IMR-90 (cell line): ENCODE measurements around the gene PPP1R14C. TPM values are rescaled to one million over a fixed set of nuclear protein-coding genes. Genes with fewer than 3 reads are reported as not detected.

Experiments used
- ATAC-seq: fragments of 200-7000 bp; cut with Tn5 transposase; 2 replicates; pipeline ENCODE4 v1.9.1; 2020; ENCODE audit warnings: low read depth, mild to moderate bottlenecking, moderate library complexity
- BruUV-seq: library from RNA; stranded (reverse); fragments of 400-500 nt; replicated peaks from 2 replicates; lab custom pipeline; 2021; lab: Mats Ljungman, UMichigan
- CTCF ChIA-PET: fragments of 300-600 bp; formaldehyde crosslinking; extraction: SDS; loops from one replicate; lab custom pipeline; 2021; ENCODE audit warnings: antibody characterized with exemption; lab: Yijun Ruan, JAX
- POLR2A ChIA-PET: fragments of 300-600 bp; sonication (Branson Sonifier 250); formaldehyde crosslinking; loops from one replicate; lab custom pipeline; 2022; ENCODE audit warnings: antibody characterized with exemption; ENCODE audit not compliant: unreplicated experiment; lab: Charles Lee
- DNase-seq: peaks from one replicate; pipeline ENCODE4 v3.0.0; 2013
- H2AFZ ChIP-seq: replicated peaks from 2 replicates; pipeline ENCODE3; 2013; ENCODE audit warnings: low read length, mild to moderate bottlenecking; ENCODE audit not compliant: poor library complexity
- H2AK5ac ChIP-seq: 2 replicates; pipeline ENCODE4 v1.6.1; 2013; ENCODE audit warnings: low read depth, low read length, inconsistent platforms
- H2AK9ac ChIP-seq: replicated peaks from 2 replicates; pipeline ENCODE3; 2013; ENCODE audit warnings: mild to moderate bottlenecking, low read depth, low read length, moderate library complexity; ENCODE audit not compliant: poor library complexity
- H2BK120ac ChIP-seq: 2 replicates; pipeline ENCODE4 v1.6.1; 2013; ENCODE audit warnings: low read depth, low read length, inconsistent platforms
- H2BK15ac ChIP-seq: 3 replicates; pipeline ENCODE4 v1.6.1; 2013; ENCODE audit warnings: low read depth, low read length, inconsistent platforms
- H2BK20ac ChIP-seq: 2 replicates; pipeline ENCODE4 v1.6.1; 2013; ENCODE audit warnings: low read depth, mild to moderate bottlenecking, inconsistent platforms, low read length, moderate library complexity
- H2BK5ac ChIP-seq: 2 replicates; pipeline ENCODE4 v1.6.1; 2013; ENCODE audit warnings: mild to moderate bottlenecking, low read depth, low read length, inconsistent platforms; ENCODE audit not compliant: poor library complexity, severe bottlenecking
- H3K14ac ChIP-seq: replicated peaks from 2 replicates; pipeline ENCODE4 v1.6.1; 2013; ENCODE audit warnings: low read depth, low read length, inconsistent platforms
- H3K18ac ChIP-seq: 2 replicates; pipeline ENCODE4 v1.6.1; 2013; ENCODE audit warnings: low read depth, low read length, control low read depth
- H3K23ac ChIP-seq: 2 replicates; pipeline ENCODE4 v1.6.1; 2013; ENCODE audit warnings: low read depth, low read length, inconsistent platforms
- H3K27ac ChIP-seq: 2 replicates; pipeline ENCODE4 v1.5.1; 2013; ENCODE audit warnings: mild to moderate bottlenecking, control low read depth, low read length; ENCODE audit not compliant: insufficient read depth
- H3K27me3 ChIP-seq: 2 replicates; pipeline ENCODE4 v1.6.1; 2013; ENCODE audit warnings: low read length; ENCODE audit not compliant: control insufficient read depth, insufficient read depth
- H3K36me3 ChIP-seq: 2 replicates; pipeline ENCODE4 v1.6.1; 2013; ENCODE audit warnings: low read length, mixed read lengths; ENCODE audit not compliant: control insufficient read depth, insufficient read depth
- H3K4ac ChIP-seq: 2 replicates; pipeline ENCODE4 v1.6.1; 2013; ENCODE audit warnings: low read depth, low read length, inconsistent platforms
- H3K4me1 ChIP-seq: 2 replicates; pipeline ENCODE4 v1.6.1; 2013; ENCODE audit warnings: low read length, mixed read lengths; ENCODE audit not compliant: control insufficient read depth, insufficient read depth
- H3K4me2 ChIP-seq: 2 replicates; pipeline ENCODE4 v1.6.1; 2013; ENCODE audit warnings: low read depth, mild to moderate bottlenecking, control low read depth, low read length, moderate library complexity
- H3K4me3 ChIP-seq: 2 replicates; pipeline ENCODE4 v1.5.1; 2013; ENCODE audit warnings: low read depth, mild to moderate bottlenecking, control low read depth, low read length, moderate library complexity; ENCODE audit not compliant: insufficient read depth
- H3K56ac ChIP-seq: 2 replicates; pipeline ENCODE4 v1.6.1; 2013; ENCODE audit warnings: low read length, inconsistent platforms; ENCODE audit not compliant: insufficient read depth; ENCODE audit errors: extremely low read depth
- H3K79me1 ChIP-seq, 2 experiments: 2 replicates each; pipeline ENCODE4 v1.6.1; 2013; ENCODE audit warnings: low read length in 2 of 2, inconsistent platforms in 1 of 2, low read depth in 1 of 2
- H3K9ac ChIP-seq: 2 replicates; pipeline ENCODE4 v1.6.1; 2013; ENCODE audit warnings: low read depth, low read length, control low read depth
- H3K9me1 ChIP-seq: 2 replicates; pipeline ENCODE4 v1.6.1; 2013; ENCODE audit warnings: low read length, inconsistent platforms; ENCODE audit not compliant: insufficient read depth
- H3K9me3 ChIP-seq: 2 replicates; pipeline ENCODE4 v1.6.1; 2013; ENCODE audit warnings: low read length; ENCODE audit not compliant: control insufficient read depth, insufficient read depth
- H4K20me1 ChIP-seq: 2 replicates; pipeline ENCODE4 v1.6.1; 2013; ENCODE audit warnings: low read length, inconsistent platforms; ENCODE audit not compliant: insufficient read depth
- H4K5ac ChIP-seq: 2 replicates; pipeline ENCODE4 v1.6.1; 2013; ENCODE audit warnings: mild to moderate bottlenecking, low read depth, low read length, control low read depth
- H4K8ac ChIP-seq, 2 experiments: 2 replicates each; pipeline ENCODE4 v1.6.1; 2013; ENCODE audit warnings: low read depth in 2 of 2, low read length in 2 of 2, control low read depth in 1 of 2, inconsistent platforms in 1 of 2
- H4K91ac ChIP-seq: 2 replicates; pipeline ENCODE4 v1.6.1; 2013; ENCODE audit warnings: low read depth, low read length, inconsistent platforms; ENCODE audit not compliant: insufficient read depth
- BHLHE40 ChIP-seq: fragments of 150-350 bp; IDR thresholded peaks from 2 replicates; pipeline ENCODE4 v1.6.1; 2016; ENCODE audit warnings: mild to moderate bottlenecking, low read depth, low read length
- CHD1 ChIP-seq: IDR thresholded peaks from 2 replicates; pipeline ENCODE4 v1.6.1; 2012; ENCODE audit warnings: low read depth, low read length, improper control_type of control experiment
- CTCF ChIP-seq: conservative IDR thresholded peaks from 2 replicates; pipeline ENCODE4 v1.5.1; 2012; ENCODE audit warnings: mild to moderate bottlenecking, low read depth, low read length, improper control_type of control experiment
- FOS ChIP-seq: fragments of 150-350 bp; IDR thresholded peaks from 2 replicates; pipeline ENCODE4 v1.6.1; 2016; ENCODE audit warnings: low read depth, low read length
- MAFK ChIP-seq: IDR thresholded peaks from 2 replicates; pipeline ENCODE4 v1.6.1; 2012; ENCODE audit warnings: low read depth, low read length, improper control_type of control experiment
- MAZ ChIP-seq: IDR thresholded peaks from 2 replicates; pipeline ENCODE4 v1.6.1; 2012; ENCODE audit warnings: low read depth, mild to moderate bottlenecking, low read length, improper control_type of control experiment, moderate library complexity, borderline replicate concordance
- NFE2L2 ChIP-seq: fragments of 150-350 bp; IDR thresholded peaks from 2 replicates; pipeline ENCODE4 v1.6.1; 2016; ENCODE audit warnings: low read depth, mild to moderate bottlenecking, low read length
- POLR2A ChIP-seq: IDR thresholded peaks from 2 replicates; pipeline ENCODE4 v1.6.1; 2012; ENCODE audit warnings: mild to moderate bottlenecking, low read depth, low read length
- RAD21 ChIP-seq: IDR thresholded peaks from 2 replicates; pipeline ENCODE4 v1.6.1; 2012; ENCODE audit warnings: low read length, improper control_type of control experiment
- RCOR1 ChIP-seq: IDR thresholded peaks from 2 replicates; pipeline ENCODE4 v1.6.1; 2012; ENCODE audit warnings: mild to moderate bottlenecking, low read length, improper control_type of control experiment; ENCODE audit not compliant: insufficient replicate concordance
- SMC3 ChIP-seq: fragments of 150-350 bp; IDR thresholded peaks from 2 replicates; pipeline ENCODE4 v1.6.1; 2016; ENCODE audit warnings: low read depth, mild to moderate bottlenecking, antibody characterized with exemption, low read length, moderate library complexity
- WGBS, 2 experiments: methylation state at CpG; one replicate each; pipeline versions ENCODE4 v1.1.5 to v1.1.7; 2013; ENCODE audit warnings: missing lambda C conversion rate in 2 of 2; ENCODE audit not compliant: insufficient read length in 1 of 2; ENCODE audit errors: extremely low coverage in 2 of 2; 5-methylcytosine and 5-hydroxymethylcytosine counted together
- dilution Hi-C: fragments of 300-500 bp; cut with HindIII; formaldehyde crosslinking; loops from one replicate; pipeline ENCODE4 v1.14.3; 2018; ENCODE audit warnings: low sequenced_read_pairs; ENCODE audit not compliant: unreplicated experiment
- in situ Hi-C: fragments of 300-500 bp; cut with MboI; formaldehyde crosslinking; loops from 3 replicates; pipeline ENCODE4 v1.14.3; 2019; ENCODE audit warnings: low sequenced_read_pairs, inconsistent platforms, mixed read lengths
- intact Hi-C: fragments of 100-400 bp; cut with micrococcal nuclease; formaldehyde crosslinking; loops from 2 replicates; pipeline ENCODE4 v1.10.0; 2022
- polyA plus RNA-seq, 3 experiments: library from polyadenylated mRNA; depleted of rRNA; stranded (reverse); fragments of >200 nt; gene quantifications; 2 replicates each; pipeline ENCODE4 v1.2.3, GENCODE V29; 2012; ENCODE audit warnings: low replicate concordance in 1 of 3
- total RNA-seq: library from RNA; depleted of rRNA; stranded (reverse); fragments of >200 nt; gene quantifications from 2 replicates; pipeline ENCODE4 v1.2.3, GENCODE V29; 2012
- TF ChIP-seq, protein P1 (sequence below): fragments of 150-350 bp; IDR thresholded peaks from 2 replicates; pipeline ENCODE4 v1.6.1; 2016; ENCODE audit warnings: low read depth, mild to moderate bottlenecking, low read length, moderate library complexity, borderline replicate concordance

Gene PPP1R14C
- total and polyA plus RNA-seq, 2 of the 4 experiments (the other 2 are of a cell fraction), result not detected

- TF ChIP-seq FOS (no peak), RCOR1 (no peak), CHD1 (no peak), CTCF (no peak), MAFK (no peak), SMC3 (no peak), MAZ (no peak), BHLHE40 (no peak), NFE2L2 (no peak), RAD21 (no peak), POLR2A (no peak)
- TF ChIP-seq, protein P1, sequence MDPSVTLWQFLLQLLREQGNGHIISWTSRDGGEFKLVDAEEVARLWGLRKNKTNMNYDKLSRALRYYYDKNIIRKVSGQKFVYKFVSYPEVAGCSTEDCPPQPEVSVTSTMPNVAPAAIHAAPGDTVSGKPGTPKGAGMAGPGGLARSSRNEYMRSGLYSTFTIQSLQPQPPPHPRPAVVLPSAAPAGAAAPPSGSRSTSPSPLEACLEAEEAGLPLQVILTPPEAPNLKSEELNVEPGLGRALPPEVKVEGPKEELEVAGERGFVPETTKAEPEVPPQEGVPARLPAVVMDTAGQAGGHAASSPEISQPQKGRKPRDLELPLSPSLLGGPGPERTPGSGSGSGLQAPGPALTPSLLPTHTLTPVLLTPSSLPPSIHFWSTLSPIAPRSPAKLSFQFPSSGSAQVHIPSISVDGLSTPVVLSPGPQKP, result no peak
- ATAC-seq (no peak), DNase-seq (no peak)
- H3K4me3 ChIP-seq, result no peak overlapping the region
- H3K9ac ChIP-seq, result no peak overlapping the region
- no peaks in the 10 kb centered on the region for H3K36me3 ChIP-seq
- H3K27ac ChIP-seq, result no peak overlapping the region
- no peak overlapping the region for H2AK5ac ChIP-seq
- no peak overlapping the region for H2AK9ac ChIP-seq
- no peak overlapping the region for H3K18ac ChIP-seq
- H2AFZ ChIP-seq, result no peak overlapping the region
- ChIA-PET CTCF (no interaction called here), POLR2A (no interaction called here)
- H2BK120ac ChIP-seq, result no peak overlapping the region
- dilution Hi-C loops (no loop called here), intact Hi-C loops (no loop called here), in situ Hi-C loops (no loop called here)
- no peak overlapping the region for H3K14ac ChIP-seq
- no peak overlapping the region for H2BK15ac ChIP-seq
- no peak overlapping the region for H2BK5ac ChIP-seq
- H4K8ac ChIP-seq, result no peak overlapping the region
- WGBS, 2 experiments, result no CpG with 5 or more reads among the region's 1 CpG
- H3K27me3 ChIP-seq, result peaks cover 6% of the 10 kb centered on the region
- no peak overlapping the region for H3K23ac ChIP-seq
- H3K56ac ChIP-seq, result no peak overlapping the region
- no peaks in the 10 kb centered on the region for H3K9me1 ChIP-seq
- H4K91ac ChIP-seq, result no peak overlapping the region
- no peaks in the 10 kb centered on the region for H3K79me1 ChIP-seq
- H3K4me2 ChIP-seq, result no peak overlapping the region
- H3K4ac ChIP-seq, result no peak overlapping the region
- no peaks in the 10 kb centered on the region for H3K4me1 ChIP-seq
- BruUV-seq, result no TSS peak
- no peaks in the 10 kb centered on the region for H3K9me3 ChIP-seq
- H4K5ac ChIP-seq, result no peak overlapping the region
- no peaks in the 10 kb centered on the region for H4K20me1 ChIP-seq
- H2BK20ac ChIP-seq, result no peak overlapping the region
Observed at GRCh38 chr6:150157081-150157480, 14.2 kb downstream of the PPP1R14C start.
